HCT116 (cell line): ENCODE data around the gene MAOA. TPM values are rescaled to one million over a fixed set of nuclear protein-coding genes. Genes with fewer than 3 reads are reported as not detected.

ENCODE experiments used
- ATAC-seq: fragments of 200-7000 bp; cut with Tn5 transposase; 2 replicates; pipeline ENCODE4 v1.9.1; 2020; ENCODE audit warnings: mild to moderate bottlenecking, moderate library complexity
- BruUV-seq: library from RNA; stranded (reverse); fragments of 400-500 nt; replicated peaks from 2 replicates; lab custom pipeline; 2021; lab: Mats Ljungman, UMichigan
- CTCF ChIA-PET: fragments of 300-600 bp; sonication (Branson Sonifier 250); formaldehyde crosslinking; loops from one replicate; lab custom pipeline; 2021; ENCODE audit warnings: antibody characterized with exemption; lab: Charles Lee
- POLR2A ChIA-PET: fragments of 300-600, 350-600 bp; sonication (Branson Sonifier 250); formaldehyde crosslinking; loops from one replicate; lab custom pipeline; 2021; ENCODE audit warnings: antibody characterized with exemption; lab: Charles Lee
- RAD21 ChIA-PET, 2 experiments: fragments of 300-600 bp; sonication (Branson Sonifier 250); formaldehyde crosslinking; loops; one replicate each; lab custom pipeline; 2023; ENCODE audit warnings: low total read pairs in 2 of 2; ENCODE audit not compliant: uncharacterized antibody in 2 of 2, unreplicated experiment in 2 of 2, low non-redundant PET in 1 of 2; lab: Charles Lee
- DNase-seq: peaks from one replicate; pipeline ENCODE4 v3.0.0-alpha.2; 2010; ENCODE audit warnings: low read depth, low spot score
- H2AFZ ChIP-seq: fragments of 200-600 bp; shearing (Covaris generic), sonication (generic); 2 replicates; pipeline ENCODE4 v1.6.1; 2017; ENCODE audit warnings: low read depth, mixed run types, mixed read lengths, antibody characterized with exemption, low read length; ENCODE audit not compliant: poor library complexity, severe bottlenecking
- H3K27ac ChIP-seq: 2 replicates; pipeline ENCODE4 v1.5.1; 2012; ENCODE audit warnings: low read depth, low read length
- H3K27me3 ChIP-seq: fragments of 200-600 bp; sonication (generic); 2 replicates; pipeline ENCODE4 v1.6.1; 2016; ENCODE audit warnings: mixed run types, low read length, mixed read lengths; ENCODE audit not compliant: insufficient read depth
- H3K36me3 ChIP-seq, 2 experiments: fragments of 200-500 bp in 1 of 2; fragments of 200-600 bp in 1 of 2; sonication (Bioruptor generic) in 1 of 2; sonication (generic) in 1 of 2; 2 replicates each; pipeline versions ENCODE4 v1.5.1 to v1.6.1; 2014 to 2016; ENCODE audit warnings: low read length in 2 of 2, inconsistent platforms in 1 of 2, mixed read lengths in 1 of 2, mixed run types in 1 of 2; ENCODE audit not compliant: insufficient read depth in 2 of 2, control insufficient read depth in 1 of 2
- H3K4me1 ChIP-seq, 2 experiments: fragments of 200-600 bp in 1 of 2; sonication (generic) in 1 of 2; 2 replicates each; pipeline versions ENCODE4 v1.5.1 to v1.6.1; 2012 to 2017; ENCODE audit warnings: low read length in 2 of 2, inconsistent platforms in 1 of 2, mild to moderate bottlenecking in 1 of 2, mixed read lengths in 1 of 2, mixed run types in 1 of 2, moderate library complexity in 1 of 2; ENCODE audit not compliant: insufficient read depth in 2 of 2, control insufficient read depth in 1 of 2
- H3K4me2 ChIP-seq: fragments of 200-600 bp; sonication (generic); 2 replicates; pipeline ENCODE4 v1.6.1; 2017; ENCODE audit warnings: mixed run types, low read length, mixed read lengths
- H3K4me3 ChIP-seq, 2 experiments: fragments of 200-600 bp in 1 of 2; sonication (generic) in 1 of 2; replicated peaks in 1 of 2; 2 replicates each; pipeline ENCODE4 v1.5.1; 2011 to 2016; ENCODE audit warnings: low read length in 2 of 2, control low read depth in 1 of 2, low read depth in 1 of 2, mild to moderate bottlenecking in 1 of 2, mixed read lengths in 1 of 2, mixed run types in 1 of 2
- H3K79me2 ChIP-seq: fragments of 200-600 bp; sonication (generic); 2 replicates; pipeline ENCODE4 v1.6.1; 2017; ENCODE audit warnings: mild to moderate bottlenecking, mixed run types, low read length, moderate library complexity, mixed read lengths; ENCODE audit not compliant: insufficient read depth
- H3K9ac ChIP-seq: fragments of 200-600 bp; sonication (generic); 2 replicates; pipeline ENCODE4 v1.6.1; 2016; ENCODE audit warnings: low read length, mixed read lengths
- H3K9me2 ChIP-seq: fragments of 200-600 bp; sonication (generic), shearing (Covaris generic); 2 replicates; pipeline ENCODE4 v1.6.1; 2017; ENCODE audit warnings: mixed run types, mild to moderate bottlenecking, moderate library complexity; ENCODE audit not compliant: insufficient read depth
- H3K9me3 ChIP-seq, 2 experiments: fragments of 200-500 bp in 1 of 2; fragments of 200-600 bp in 1 of 2; sonication (Bioruptor generic) in 1 of 2; sonication (generic) in 1 of 2; 2 replicates each; pipeline ENCODE4 v1.6.1; 2014 to 2017; ENCODE audit warnings: low read length in 2 of 2, mixed read lengths in 2 of 2, inconsistent platforms in 1 of 2, low read depth in 1 of 2, mild to moderate bottlenecking in 1 of 2, mixed run types in 1 of 2, moderate library complexity in 1 of 2; ENCODE audit not compliant: control insufficient read depth in 1 of 2, insufficient read depth in 1 of 2
- H4K20me1 ChIP-seq: fragments of 200-600 bp; sonication (generic), shearing (Covaris generic); 2 replicates; pipeline ENCODE4 v1.6.1; 2017; ENCODE audit warnings: mixed run types, mild to moderate bottlenecking, moderate library complexity; ENCODE audit not compliant: insufficient read depth
- ATF3 ChIP-seq: IDR thresholded peaks from 2 replicates; pipeline ENCODE4 v1.6.1; 2012
- CTCF ChIP-seq, 3 experiments: fragments of 200-600 bp in 1 of 3; sonication (generic) in 1 of 3; IDR thresholded peaks in 2 of 3; conservative IDR thresholded peaks in 1 of 3; 2 replicates each; pipeline ENCODE4 v1.5.1; 2012 to 2017; ENCODE audit warnings: low read depth in 2 of 3, low read length in 2 of 3, antibody characterized with exemption in 1 of 3, borderline replicate concordance in 1 of 3, control low read depth in 1 of 3, mild to moderate bottlenecking in 1 of 3, mixed read lengths in 1 of 3, mixed run types in 1 of 3, moderate library complexity in 1 of 3; ENCODE audit not compliant: insufficient read depth in 1 of 3
- ELF1 ChIP-seq: IDR thresholded peaks from 2 replicates; pipeline ENCODE4 v1.6.1; 2012; ENCODE audit warnings: low read depth, borderline replicate concordance
- EZH2 ChIP-seq: fragments of 200-600 bp; sonication (generic); IDR thresholded peaks from 2 replicates; pipeline ENCODE4 v1.6.1; 2017; ENCODE audit warnings: antibody characterized with exemption, mixed run types
- EZH2phosphoT487 ChIP-seq: fragments of 200-600 bp; IDR thresholded peaks from 2 replicates; pipeline ENCODE4 v1.6.1; 2018; ENCODE audit warnings: antibody characterized with exemption, borderline replicate concordance
- JUND ChIP-seq: IDR thresholded peaks from 2 replicates; pipeline ENCODE4 v1.6.1; 2012
- MAX ChIP-seq: IDR thresholded peaks from 2 replicates; pipeline ENCODE4 v1.6.1; 2012
- POLR2AphosphoS5 ChIP-seq: IDR thresholded peaks from 2 replicates; pipeline ENCODE4 v1.6.1; 2011; ENCODE audit warnings: mild to moderate bottlenecking, low read depth, low read length, moderate library complexity
- RAD21 ChIP-seq: IDR thresholded peaks from 2 replicates; pipeline ENCODE4 v1.6.1; 2012; ENCODE audit warnings: low read depth, mild to moderate bottlenecking
- SP1 ChIP-seq: IDR thresholded peaks from 2 replicates; pipeline ENCODE4 v1.6.1; 2012; ENCODE audit warnings: low read depth
- TCF7L2 ChIP-seq: IDR thresholded peaks from 2 replicates; pipeline ENCODE4 v1.7.0; 2011; ENCODE audit warnings: borderline replicate concordance, inconsistent platforms; ENCODE audit not compliant: insufficient read depth, insufficient read length; ENCODE audit errors: extremely low read depth
- ZFX ChIP-seq: fragments of 450-650 bp; IDR thresholded peaks from 2 replicates; pipeline ENCODE4 v1.6.1; 2017
- intact Hi-C: fragments of 100-400 bp; cut with micrococcal nuclease; formaldehyde crosslinking; loops from 2 replicates; pipeline ENCODE4 v1.10.0; 2022
- total RNA-seq: library from RNA; stranded (reverse); gene quantifications from one replicate; pipeline ENCODE4 v1.2.1, GENCODE V29; 2021; ENCODE audit not compliant: unreplicated experiment

MAOA gene
- total RNA-seq, 1 experiment from 2014 or later: 13.6 TPM

GRCh38 chrX:43646800-43647199 is 9.3 kb upstream of the MAOA start:
- Histone ChIP-seq H3K4me2 (no peak overlapping the region), H3K4me1 (peaks cover 0 to 12% of the 10 kb centered on the region in 2 experiments; a peak in 1 of 4 replicates), H3K79me2 (no peaks in the 10 kb centered on the region), H3K4me3 (no peak overlapping the region), H3K9me2 (no peaks in the 10 kb centered on the region), H3K36me3 (no peaks in the 10 kb centered on the region), H2AFZ (no peak overlapping the region), H4K20me1 (no peaks in the 10 kb centered on the region), H3K9me3 (no peaks in the 10 kb centered on the region)
- no peak for DNase-seq
- RAD21 ChIA-PET: no interaction called here
- intact Hi-C loops: no loop called here
- no TSS peak for BruUV-seq
- no peak for TF ChIP-seq ELF1
- no peak for TF ChIP-seq EZH2
- TF ChIP-seq ATF3: no peak
- TF ChIP-seq TCF7L2: no peak
- no peak for TF ChIP-seq JUND
- no peak for TF ChIP-seq EZH2phosphoT487
- TF ChIP-seq, all 23 proteins: peak for 0
- Histone ChIP-seq H3K27me3 (no peaks in the 10 kb centered on the region), H3K27ac (no peak overlapping the region), H3K9ac (no peak overlapping the region)
- ChIA-PET CTCF (no interaction called here), POLR2A (no interaction called here)
- ATAC-seq: no peak

GRCh38 chrX:43654431-43655150 is 1.5 kb upstream of the MAOA start:
- Histone ChIP-seq H3K27ac (peak overlapping the region; percentile 46), H3K4me3 (peak overlapping the region; percentile 54 to 72), H3K9me3 (no peaks in the 10 kb centered on the region), H3K79me2 (no peaks in the 10 kb centered on the region), H3K4me1 (peaks cover 0 to 3% of the 10 kb centered on the region in 2 experiments; a peak in 1 of 4 replicates), H3K9ac (peak overlapping the region; percentile 67), H2AFZ (no peak overlapping the region), H3K36me3 (no peaks in the 10 kb centered on the region), H3K4me2 (peak overlapping the region; percentile 89), H4K20me1 (no peaks in the 10 kb centered on the region), H3K27me3 (no peaks in the 10 kb centered on the region), H3K9me2 (no peaks in the 10 kb centered on the region)
- BruUV-seq: no TSS peak
- no peak for TF ChIP-seq ZFX
- TF ChIP-seq RAD21: no peak
- TF ChIP-seq CTCF (IDR thresholded peaks at IDR 0.05 in 2 of 3, conservative IDR thresholded peaks at IDR 0.05 in 1 of 3; ENCODE audit: borderline replicate concordance in 1 of 3, insufficient read depth in 1 of 3, low read depth in 2 of 3, low read length in 2 of 3): 0 out of 6 replicates have a peak, but pooled peaks of 2 of the 3 experiments have one; percentile 6 to 7
- peak; percentile 40; the same call in 1 of the 2 replicates for TF ChIP-seq JUND
- peak; percentile 32; the same call in 1 of the 2 replicates for TF ChIP-seq POLR2AphosphoS5
- TF ChIP-seq MAX: 0 out of 2 replicates have a peak, but pooled peaks have one; percentile 35
- TF ChIP-seq SP1: peak; percentile 71
- CTCF ChIA-PET: no interaction called here
- RAD21 ChIA-PET: no interaction called here
- ATAC-seq (peak; percentile 95), DNase-seq (peak; percentile 74)
- POLR2A ChIA-PET: no interaction called here
- intact Hi-C loops: no loop called here
